ENCODE data around the gene NME1.
"Not testable (repeated sequence)": the region's sequence is repeated elsewhere in the genome, so short reads cannot be mapped to it uniquely, and the experiment has no call there.

Gene NME1

DNA sequence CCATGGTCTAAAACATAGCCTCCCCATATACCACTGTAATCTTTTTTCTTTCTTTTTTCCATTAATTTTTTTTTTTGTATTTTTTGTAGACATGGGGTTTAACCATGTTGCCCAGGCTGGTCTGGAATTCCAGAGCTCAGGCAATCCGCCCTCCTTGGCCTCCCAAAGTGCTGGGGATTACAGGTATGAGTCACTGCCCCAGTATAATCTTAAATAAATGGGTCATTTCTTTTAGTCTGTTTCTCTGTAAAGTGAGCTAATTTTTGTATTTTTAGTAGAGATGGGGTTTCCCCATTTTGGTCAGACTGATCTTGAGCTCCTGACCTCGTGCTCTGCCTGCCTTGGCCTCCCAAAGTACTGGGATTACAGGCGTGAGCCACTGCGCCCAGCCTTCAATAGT lies 5.7 kb upstream of the NME1 start:
- no peak for DNase-seq

DNA sequence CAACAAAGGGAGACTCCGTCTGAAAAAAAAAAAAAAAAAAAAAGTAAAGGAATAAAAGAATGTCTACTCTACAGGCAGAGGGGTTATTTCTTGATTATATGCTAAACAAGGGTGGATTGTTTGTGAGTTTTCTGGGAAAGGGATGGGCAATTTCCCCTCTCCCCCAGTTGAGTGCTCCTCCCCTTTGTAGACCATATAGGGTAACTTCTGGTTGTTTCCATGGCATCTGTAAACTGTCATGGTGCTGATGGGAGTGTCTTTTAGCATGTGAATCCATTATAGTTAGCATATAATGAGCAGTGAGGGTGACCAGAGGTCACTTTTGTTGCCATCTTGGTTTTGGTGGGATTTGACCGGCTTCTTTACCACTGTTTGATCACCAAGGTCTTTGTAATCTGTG lies 4.2 kb upstream of the NME1 start:
- DNase-seq, result no peak

DNA sequence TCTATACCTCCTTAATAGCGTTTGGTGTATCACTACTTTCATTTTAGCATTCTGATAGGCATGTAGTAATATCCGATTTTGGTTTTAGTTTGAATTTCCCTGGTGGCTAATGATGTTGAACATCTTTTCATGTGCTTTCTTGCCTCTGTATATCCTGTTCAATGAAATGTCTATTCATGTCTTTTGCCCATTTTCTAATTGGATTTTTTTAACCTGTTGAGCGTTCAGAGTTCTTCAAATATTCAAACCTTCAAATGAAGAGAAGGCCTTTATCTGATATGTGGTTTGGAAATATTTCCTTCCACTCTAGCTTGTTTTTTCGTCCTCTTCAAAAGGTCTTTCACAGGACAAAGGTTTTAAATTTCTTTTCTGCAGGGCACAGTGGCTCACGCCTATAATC lies 2.4 kb upstream of the NME1 start:
- no peak for DNase-seq

DNA sequence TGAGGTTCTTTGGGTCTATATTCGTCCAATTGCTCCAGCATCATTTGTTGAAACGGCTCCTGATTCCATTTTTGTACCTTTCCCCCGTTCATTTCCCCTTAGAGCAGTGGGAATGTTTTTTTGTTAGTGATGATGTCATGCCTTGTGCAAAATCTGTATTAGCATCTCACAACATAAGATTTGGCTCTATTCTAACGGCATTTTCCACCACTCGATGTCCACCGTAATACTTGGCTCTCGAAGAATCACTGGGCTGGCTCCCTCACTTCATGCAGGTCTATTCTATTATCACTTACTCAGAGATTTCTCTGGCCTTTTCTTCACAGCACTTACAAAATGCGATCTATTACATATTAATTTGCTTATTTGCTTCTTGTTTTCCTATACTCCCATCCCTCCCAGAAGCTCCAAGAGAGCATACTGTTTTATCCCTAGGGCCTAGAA lies 571 bp upstream of the NME1 start:
- no peak for DNase-seq

DNA sequence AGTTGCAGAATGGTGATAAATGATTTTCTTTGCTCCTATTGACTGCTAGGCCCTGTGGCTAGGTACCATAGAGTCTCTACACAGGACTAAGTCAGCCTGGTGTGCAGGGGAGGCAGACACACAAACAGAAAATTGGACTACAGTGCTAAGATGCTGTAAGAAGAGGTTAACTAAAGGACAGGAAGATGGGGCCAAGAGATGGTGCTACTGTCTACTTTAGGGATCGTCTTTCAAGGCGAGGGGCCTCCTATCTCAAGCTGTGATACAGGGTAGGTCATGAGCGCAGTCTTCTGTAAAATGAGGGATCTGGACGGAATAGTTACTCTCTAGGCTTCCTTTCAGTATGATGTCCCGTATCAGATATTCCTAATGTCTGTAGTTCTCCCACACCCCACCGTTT lies 817 bp downstream of the NME1 start:
- DNase-seq, result no peak

DNA sequence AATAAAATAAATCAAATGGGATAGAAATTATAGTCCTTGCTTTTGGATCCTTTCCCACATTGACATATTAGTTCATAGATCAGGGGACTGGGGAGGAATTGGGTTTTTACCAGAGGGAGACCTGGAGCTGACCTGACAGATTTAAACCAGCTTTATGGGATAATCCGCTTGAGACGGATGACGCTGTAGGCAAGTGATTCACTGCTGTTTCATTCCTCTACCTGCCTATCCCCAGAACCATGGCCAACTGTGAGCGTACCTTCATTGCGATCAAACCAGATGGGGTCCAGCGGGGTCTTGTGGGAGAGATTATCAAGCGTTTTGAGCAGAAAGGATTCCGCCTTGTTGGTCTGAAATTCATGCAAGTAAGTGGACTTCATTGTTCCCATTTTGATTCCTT lies 2.1 kb downstream of the NME1 start:
- no peak for DNase-seq

DNA sequence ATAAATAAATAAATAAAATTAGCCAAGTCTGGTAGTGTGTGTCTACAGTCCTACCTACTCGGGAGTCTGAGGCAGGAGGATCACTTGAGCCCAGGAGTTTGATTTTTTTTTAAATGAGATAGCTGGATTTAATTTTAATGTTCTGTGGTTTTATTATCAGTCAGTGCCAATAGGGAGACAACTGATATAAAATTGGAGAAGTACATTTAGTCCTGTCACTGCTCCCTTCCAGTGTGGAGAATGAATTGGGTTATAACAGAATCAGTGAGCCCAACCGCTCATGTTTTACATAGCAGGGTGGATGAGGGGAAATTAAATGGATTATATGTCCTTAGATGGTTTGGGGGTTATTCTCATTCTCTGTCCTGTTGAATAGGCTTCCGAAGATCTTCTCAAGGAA lies 6.2 kb downstream of the NME1 start:
- no peak for DNase-seq

DNA sequence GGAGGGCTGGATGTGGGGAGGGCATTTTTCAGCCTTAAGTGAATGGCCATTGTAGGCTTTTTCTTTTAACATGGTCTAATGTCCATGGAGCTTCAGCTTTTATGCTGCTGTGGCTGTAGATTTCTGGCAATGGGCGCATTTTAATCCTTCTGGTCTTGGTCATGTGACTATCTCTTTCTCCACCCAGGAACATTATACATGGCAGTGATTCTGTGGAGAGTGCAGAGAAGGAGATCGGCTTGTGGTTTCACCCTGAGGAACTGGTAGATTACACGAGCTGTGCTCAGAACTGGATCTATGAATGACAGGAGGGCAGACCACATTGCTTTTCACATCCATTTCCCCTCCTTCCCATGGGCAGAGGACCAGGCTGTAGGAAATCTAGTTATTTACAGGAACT lies 8.2 kb downstream of the NME1 start:
- DNase-seq, result no peak

DNA sequence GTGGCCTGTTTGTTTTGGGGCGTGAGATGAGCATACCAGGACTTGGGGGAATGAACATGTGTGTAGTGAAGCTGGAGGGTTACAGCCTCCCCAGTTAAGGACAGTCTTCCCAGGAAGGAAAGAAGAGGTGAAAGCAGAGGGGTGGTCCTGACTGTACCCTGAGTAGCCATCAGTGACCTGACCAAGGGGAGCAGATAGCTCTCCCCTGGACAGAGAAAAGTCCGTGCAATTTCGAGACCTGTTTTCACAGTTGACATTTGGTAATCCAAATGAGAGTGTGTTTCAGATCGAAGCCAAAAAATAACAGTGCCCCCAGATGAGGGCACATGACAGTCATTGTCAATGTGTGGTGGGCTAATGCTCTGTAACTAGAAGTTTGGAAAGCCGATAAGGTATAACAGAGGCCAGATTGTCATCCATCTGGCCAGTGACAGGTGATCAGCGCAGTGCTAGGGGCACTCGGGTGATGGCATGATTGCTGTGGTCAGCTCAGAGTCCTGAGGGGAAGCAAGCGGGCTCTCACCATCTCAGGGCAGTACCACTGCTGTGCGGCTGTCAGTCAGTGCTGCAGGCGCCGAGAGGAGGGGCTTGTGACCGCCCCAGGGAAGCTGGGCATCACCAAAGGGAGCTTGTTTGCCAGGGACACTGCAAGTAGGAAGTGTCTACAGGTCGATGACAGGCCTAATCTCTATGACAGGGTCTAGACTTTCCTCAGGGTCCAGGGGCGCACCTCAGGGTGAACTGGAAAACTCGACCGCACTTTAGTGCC lies 11.7 kb downstream of the NME1 start:
- DNase-seq, result peak in 2 of 6 experiments; percentile 8 to 37

DNA sequence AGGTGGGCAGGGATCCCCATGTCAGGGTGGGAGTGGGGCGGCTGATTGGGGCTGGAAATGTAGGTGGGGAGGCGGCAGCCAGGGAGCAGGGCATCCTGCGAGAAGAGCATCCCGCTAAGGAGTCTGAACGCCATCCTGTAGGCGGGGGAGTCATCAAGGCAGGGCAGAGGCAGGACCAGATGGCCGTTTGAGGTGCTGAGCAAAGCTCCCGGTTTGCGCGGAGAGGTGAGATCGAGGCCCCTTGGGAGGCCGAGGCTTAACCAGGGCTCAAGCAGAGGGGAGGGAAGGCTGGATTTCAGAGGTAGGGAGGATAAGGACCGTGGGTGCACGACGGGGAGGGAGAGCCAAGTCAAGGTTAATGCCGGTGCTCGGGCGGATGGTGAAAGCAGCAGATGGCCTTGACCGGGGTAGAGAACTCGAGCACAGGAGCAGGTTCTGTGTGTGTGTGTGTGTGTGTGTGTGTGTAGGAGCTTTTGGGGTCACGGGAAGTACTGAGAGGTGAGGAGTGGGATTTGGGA lies 12.4 kb downstream of the NME1 start:
- DNase-seq, result peak in 3 of 6 experiments; percentile 38 to 68 (median 41)

DNA sequence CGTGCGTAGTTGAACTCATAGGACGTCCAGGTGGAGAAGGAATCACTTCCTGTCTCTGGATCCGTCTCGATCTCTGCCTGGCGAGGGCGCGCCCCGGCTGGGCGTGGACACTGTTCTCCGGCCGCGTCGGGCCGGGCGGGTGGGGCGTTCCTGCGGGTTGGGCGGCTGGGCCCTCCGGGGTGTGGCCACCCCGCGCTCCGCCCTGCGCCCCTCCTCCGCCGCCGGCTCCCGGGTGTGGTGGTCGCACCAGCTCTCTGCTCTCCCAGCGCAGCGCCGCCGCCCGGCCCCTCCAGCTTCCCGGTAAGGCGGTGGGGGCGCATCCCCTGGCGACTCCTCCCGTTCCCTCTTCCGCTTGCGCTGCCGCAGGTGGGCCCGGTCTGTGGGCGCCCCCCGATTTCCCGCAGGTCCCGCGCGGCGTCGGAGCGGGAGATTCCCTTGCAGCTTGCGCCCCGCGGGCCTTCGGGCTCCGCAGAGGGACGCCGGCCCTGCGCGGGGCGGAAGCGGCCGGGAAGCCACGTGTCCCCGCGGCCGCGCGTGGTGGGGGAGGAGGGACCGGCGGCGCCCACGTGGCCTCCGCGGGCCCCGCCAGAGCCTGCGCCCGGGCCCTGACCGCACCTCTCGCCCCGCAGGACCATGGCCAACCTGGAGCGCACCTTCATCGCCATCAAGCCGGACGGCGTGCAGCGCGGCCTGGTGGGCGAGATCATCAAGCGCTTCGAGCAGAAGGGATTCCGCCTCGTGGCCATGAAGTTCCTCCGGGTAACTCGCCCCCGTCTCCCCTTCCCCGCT lies 13.0 kb downstream of the NME1 start, which contains the start of gene NME2:
TSS of gene NME2 (plus strand) at position 214 of the 789 bp plus-strand sequence. CDS start at position 634, 420 bp downstream.
- DNase-seq, result peak; percentile 10 to 68 (median 56)

DNA sequence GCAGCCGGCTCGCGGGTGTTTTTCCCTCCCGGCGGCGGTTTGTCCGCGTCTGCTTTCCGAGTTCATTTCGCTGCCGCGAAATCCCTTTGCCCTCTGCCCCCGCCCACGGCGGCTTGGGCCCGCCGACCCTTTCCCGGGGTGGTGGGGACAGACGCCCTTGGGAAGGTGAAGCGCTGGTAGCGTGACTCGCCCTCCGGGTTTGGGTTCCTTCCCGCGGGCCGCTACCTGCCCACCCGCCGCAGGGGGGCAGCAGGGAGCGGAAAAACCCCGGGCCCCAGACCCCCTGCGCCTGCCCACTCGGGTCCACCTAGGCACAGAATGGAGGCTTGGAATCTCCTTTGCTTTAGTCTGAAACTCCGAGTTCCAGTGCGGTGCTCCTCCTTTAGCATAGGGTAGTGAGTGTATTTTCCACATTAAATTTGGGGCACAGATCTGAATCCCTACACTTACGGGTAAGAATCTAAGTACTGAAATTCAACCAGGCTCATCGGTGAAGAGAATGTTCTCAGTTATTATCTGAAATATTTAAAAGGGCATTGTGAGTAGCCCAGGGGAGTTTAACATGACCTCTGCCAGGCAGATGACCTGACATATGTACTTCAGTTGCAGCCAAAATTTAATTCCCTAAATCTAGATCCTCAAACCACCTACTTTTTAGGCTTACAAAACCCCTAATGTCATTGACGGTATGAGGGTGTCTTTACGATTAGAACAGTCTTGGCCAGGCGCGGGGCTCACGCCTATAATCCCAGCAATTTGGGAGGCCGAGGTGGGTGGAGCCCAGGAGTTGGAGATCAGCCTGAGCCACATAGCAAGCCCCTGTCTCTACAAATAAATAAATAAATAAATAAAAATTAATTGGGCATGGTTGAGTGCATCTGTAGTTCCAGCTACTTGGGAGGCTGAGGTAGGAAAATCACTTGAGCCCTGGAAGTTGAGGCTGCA lies 13.9 kb downstream of the NME1 start:
- peak in 5 of 6 experiments; percentile 50 to 80 (median 55) for DNase-seq

DNA sequence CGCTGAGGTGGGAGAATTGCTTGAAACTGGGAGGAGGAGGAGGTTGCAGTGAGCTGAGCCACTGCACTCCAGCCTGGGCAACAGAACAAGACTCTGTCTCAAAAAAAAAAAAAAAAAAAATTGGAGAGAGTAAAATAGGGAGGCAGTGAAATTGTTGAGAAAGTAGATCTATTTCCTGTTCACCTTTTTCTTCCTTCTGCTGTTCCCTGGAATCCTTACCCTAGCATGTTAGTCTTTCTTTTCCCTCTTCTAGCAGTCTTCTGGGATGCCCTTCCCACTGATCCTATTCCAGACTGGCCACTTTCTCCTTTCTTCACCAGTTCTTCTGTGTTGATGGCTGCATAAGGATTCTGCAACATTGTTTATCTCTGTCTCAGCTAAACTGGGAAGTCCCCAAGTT lies 16.0 kb downstream of the NME1 start:
- DNase-seq, result no peak

DNA sequence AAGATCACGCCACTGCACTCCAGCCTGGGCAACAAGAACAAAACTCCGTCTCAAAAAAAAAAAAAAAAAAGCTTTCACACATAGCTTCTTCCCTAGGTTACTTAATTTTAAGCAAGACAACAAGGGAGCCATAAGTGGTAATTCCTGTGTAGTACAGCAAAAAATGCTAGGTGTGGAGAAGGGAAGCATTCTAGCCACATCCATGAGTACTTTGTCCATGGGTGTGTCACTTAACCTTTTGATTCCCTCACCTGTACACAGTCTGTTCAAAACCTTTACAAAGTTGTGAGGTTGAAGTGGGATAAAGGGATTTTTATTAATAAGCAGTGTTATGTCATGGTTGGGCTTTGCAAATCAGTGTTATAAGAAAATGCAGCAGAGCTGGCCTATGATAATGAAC lies 17.4 kb downstream of the NME1 start:
- DNase-seq, result no peak

DNA sequence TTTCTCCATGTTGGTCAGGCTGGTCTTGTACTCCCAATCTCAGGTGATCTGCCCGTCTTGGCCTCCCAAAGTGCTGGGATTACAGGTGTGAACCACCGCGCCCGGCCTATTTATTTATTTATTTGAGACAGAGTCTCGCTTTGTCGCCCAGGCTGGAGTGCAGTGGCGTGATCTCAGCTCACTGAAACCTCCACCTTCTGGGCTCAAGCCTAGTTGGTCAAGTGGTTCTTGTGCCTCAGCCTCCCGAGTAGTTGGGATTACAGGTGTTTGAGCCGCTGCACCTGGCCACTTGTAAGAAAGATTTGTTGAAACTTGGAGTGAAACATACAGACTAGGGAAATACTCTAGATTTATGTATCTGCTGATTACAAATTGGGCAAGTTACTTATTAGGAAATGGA lies 18.7 kb downstream of the NME1 start:
- DNase-seq, result not testable (repeated sequence)

DNA sequence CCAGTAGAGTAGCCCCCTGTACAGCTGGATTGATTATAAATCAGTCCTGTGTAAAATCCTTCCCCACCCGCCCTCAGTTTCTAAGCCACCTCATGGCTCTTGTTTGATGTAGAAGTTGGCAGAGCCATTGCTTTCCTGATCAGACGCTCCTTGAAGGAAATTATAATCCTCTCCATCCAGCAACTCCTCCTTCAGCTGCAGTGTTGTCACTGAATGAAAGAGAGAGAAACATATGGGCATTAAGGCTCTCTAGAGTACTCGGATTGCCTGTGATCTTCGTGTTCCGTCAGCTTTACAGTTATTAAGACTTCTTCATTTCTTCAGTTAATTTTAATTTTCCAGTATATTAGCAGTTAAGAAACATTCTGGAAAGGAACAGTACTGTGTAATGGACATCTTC lies 27.1 kb downstream of the NME1 start:
- DNase-seq, result no peak

DNA sequence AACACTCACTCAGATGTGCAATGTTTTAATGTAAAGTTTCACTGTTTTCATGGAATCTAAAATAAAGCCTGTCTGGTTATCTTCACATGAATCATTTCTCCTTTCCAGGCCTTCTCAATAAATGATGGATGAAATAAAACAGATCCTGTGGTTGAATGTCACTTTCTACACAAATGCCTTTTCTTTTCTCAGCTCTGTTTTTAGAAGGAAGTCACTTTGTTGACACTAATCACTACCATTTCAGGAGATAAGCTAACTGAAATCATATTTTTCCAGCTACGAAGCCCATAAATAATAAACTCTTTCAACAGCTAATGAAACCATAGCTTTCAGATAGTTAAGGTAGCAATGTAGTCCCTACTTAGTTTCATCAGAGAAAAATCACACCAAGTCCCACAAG lies 30.8 kb downstream of the NME1 start:
- DNase-seq, result no peak

DNA sequence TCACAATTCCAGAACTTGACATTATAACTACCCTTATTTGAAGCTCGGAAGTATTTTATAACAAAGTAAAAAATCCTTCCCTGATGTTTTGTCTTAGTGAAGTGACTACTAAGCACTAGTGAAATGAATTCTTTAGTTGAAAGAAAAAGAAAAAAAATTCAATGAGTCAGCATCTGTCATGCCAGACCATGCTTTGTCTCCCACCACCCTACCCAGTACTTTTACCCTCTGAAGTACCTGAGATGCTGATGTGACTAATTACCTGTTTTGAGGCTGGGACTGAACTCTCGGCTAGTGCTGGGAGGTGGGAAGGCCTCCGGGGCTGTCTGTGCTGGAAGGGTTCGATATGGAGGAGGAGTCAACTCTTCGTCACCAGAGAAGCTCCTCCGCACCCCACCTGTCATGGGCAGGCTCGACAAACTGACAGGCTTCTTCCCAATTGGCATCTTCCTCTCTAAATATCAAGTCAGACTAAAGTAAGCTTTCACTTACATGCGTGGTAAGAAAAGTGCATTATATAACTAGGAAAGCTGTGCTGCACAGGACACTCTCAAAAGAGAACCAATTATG lies 32.5 kb downstream of the NME1 start:
- DNase-seq, result no peak

DNA sequence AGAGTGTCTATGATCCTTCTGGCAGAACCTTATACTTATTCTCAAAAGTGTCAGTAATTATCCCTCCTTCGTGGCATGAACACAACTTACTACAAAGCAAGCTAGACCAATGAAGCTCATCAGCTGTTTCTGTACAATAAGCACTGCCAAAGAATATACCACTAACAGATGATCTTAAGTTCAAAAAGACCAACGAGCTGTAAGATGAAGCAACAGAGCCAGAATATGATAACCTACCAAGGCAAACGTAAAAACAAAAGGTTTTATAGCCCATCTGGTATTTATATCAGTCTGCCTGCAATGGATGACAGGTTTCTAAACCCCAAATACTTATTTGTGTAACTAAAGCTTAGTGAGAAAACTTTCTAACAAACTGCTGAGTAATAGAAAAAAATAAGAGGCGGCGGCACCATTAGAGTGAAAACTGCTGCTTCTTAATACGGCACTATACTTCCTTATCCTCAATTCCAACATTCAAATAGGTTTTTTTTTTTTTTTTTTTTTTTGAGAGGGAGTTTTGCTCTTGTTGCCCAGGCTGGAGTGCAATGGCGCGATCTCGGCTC lies 35.0 kb downstream of the NME1 start:
- DNase-seq, result no peak

DNA sequence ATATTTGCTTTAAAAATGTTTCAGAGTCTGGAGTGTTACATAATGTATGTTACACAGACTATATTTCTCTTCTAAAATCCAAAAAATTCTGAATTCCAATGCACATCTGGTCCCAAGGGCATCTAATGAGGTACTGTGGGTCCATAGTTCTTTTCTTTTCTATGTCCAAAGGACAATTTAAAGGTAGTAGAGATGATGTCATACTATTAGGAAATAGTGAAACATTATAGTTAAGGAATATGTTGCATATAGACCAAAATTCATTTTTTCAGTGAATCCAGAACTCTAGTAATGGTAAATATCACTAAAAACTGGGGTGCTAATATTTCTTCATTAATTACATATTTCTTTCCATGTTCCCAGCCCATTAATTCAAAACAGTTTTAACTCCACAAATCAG lies 35.8 kb downstream of the NME1 start:
- DNase-seq, result no peak

DNA sequence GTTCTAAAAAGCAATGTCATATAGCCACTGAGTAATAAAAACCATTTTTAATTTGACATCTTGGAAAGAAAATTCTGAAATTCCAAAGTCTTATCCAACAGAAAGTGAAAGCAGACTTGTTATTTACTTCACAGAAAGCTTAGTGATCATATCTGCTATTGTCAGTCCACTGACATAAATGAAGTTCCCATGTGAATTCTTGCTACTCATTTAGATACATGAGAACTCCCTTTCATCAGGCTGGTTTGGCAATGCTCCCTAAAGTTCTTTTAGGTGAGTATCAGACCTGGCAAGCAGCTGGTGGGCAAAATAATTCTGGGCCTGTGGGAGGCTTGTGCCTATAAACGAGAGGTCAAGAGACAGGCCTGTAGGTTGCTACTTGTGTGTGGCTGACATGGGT lies 36.3 kb downstream of the NME1 start:
- DNase-seq, result no peak

DNA sequence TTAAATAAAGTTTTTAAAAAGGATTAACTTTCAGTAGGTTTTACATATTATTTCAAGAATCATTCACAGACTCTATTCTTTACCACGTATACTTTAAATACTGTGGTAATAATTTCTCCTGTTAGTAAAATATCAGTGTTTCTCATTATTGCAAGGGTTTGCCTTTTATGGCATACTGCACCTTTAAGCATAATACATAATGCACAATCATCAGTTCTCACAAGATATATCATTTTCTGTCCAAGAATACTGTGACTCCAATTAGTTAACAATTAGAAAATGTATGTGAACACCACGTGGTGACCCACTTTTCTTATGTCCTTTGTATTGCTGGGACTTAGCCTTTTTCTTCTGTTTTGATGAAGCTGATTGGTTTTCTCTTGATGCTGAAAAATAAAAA lies 38.5 kb downstream of the NME1 start:
- no peak for DNase-seq
